GM19463 (cell line): ENCODE measurements around the gene ARHGAP28.
A peak's percentile ranks its signal among the peaks of the same experiment; 100 is the strongest.

ENCODE experiments used
- ATAC-seq: cut with Tn5 transposase; IDR thresholded peaks from one replicate; pipeline ENCODE4 v1.9.1; 2021; ENCODE audit warnings: mild to moderate bottlenecking, moderate library complexity; ENCODE audit not compliant: unreplicated experiment

The ARHGAP28 gene, protein sequence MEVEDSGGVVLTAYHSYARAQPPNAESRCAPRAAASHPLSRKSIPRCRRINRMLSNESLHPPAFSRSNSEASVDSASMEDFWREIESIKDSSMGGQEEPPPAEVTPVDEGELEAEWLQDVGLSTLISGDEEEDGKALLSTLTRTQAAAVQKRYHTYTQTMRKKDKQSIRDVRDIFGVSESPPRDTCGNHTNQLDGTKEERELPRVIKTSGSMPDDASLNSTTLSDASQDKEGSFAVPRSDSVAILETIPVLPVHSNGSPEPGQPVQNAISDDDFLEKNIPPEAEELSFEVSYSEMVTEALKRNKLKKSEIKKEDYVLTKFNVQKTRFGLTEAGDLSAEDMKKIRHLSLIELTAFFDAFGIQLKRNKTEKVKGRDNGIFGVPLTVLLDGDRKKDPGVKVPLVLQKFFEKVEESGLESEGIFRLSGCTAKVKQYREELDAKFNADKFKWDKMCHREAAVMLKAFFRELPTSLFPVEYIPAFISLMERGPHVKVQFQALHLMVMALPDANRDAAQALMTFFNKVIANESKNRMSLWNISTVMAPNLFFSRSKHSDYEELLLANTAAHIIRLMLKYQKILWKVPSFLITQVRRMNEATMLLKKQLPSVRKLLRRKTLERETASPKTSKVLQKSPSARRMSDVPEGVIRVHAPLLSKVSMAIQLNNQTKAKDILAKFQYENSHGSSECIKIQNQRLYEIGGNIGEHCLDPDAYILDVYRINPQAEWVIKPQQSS

DNA sequence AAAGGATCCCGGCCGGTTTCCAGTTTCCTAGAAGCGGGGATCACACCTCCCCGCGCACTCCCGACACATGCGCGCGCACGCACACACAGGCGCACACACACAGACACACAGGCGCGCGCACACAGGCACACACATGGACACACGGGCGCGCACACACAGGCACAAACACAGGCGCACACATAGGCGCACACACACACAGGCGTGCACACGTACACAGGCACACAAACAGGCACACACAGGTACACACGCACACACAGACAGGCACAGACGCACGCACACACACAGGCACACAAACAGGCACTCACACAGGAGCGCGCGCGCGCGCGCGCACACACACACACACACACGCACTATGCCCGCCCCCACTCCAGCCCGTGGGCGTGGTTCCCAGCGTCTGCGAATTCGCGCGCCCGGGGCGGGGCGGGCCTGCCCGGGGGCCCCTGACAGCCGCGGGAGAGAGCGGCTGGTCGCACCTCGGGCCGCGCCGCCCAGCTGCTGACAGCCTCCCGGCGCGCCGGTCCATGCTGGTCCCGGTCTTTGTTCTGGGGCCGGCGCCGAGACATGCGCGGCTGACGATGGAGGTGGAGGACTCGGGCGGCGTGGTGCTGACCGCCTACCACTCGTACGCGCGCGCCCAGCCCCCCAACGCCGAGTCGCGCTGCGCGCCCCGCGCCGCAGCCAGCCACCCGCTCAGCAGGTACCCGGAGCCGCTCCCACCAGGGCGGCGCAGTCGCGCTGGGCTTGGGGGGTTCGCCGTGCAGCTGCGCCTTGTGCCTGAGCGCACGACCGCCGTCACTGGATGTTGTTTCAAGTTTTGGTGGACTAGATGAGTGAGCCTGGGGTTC lies at the start of gene ARHGAP28:
ARHGAP28 (plus strand) TSS at position 470 of the 845 bp plus-strand sequence; CDS start at position 576, 106 bp downstream.
- peak; percentile 38 for ATAC-seq

DNA sequence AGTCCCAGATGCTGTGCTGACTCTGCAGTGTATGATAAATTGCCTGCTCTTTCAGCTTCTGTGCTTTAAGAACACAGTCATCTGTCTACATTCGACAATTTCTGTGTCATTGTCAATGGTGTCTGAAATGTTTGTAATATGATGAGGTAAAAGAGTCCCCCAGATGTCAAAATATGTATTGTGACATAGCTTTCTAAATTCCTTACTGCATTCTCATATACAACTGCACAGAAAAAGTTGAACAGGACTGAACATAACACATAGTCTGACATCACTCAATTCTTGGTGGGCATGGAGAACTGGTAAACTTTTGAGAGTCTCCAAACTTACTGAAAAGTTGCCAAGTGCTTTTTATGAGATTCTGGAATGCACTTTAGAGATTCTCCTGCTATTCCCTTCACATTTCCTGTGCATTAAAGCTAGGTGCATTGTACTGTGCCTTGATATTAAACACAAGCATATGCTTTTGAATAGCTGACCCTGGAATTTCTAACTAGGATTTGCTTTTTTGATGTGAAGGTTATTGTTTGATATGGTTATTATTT lies 48.1 kb upstream of the ARHGAP28 start:
- ATAC-seq, result no peak

DNA sequence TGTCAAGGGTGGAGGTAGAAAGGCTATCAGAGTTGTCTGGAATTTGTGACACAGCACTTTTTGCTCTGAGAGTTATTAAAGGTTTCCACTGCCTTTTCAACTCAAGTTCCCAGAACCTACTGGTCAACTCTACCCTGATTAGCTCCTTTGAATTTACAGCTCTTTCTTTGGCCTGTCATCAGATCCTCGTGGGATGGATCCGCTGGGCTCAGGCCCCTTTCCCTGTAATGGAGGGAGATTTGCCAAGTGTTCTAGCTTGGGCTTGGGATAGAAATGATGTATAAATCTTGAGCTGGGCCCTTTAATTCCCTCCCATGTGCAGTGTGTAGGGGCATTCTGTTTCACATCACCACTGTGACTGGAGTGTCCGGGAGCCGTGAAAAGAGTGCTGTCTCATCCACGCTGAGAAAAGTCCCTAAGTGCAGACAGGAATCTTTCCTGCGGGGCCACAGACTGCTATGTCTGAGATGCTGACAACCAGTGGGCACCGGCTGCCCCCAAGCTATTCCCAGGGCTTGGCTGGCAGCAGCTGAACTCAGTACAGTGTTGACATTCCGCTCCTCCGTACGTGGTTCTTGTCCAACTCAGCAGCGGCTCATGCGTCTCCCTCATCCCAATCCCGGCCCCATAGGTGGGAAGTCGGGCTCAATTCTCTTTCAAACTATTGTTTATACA lies 46.9 kb upstream of the ARHGAP28 start:
- ATAC-seq, result no peak

DNA sequence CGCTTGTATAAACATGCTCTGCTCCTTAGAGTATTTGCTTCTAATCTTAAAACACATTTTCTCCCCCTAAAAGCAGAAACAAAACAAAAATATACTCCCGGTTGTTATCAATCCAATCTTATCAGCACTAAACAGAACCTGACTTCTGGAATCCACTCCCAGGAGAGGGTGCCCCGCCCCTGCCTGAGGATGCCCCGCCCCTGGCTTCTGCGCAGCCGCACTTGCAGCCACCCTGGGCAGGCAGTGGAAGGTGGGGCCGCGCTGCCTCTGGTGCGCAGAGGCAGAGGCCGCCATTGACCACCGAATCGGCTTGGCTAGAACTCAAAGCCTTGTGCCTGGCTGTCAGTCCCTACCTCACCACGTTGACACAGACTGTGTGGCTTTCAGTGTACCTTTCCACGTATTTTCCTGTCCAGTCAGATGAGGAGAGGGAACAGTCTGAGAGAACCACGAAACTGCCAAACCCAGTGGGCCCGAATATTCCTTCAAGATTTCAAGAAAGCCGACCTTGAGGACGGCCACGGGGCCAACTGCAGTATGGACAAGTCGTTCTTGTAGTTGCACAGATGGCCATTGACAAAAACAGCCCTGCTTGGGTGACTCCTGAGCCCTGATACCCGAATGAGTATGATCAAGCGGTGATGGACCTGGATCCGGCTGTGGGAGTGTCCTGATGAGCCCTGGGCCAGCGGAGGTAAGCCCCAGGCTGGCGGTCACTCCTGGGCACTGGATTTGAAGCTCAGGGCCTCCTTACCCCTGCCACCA lies 46.2 kb upstream of the ARHGAP28 start:
- ATAC-seq, result no peak

DNA sequence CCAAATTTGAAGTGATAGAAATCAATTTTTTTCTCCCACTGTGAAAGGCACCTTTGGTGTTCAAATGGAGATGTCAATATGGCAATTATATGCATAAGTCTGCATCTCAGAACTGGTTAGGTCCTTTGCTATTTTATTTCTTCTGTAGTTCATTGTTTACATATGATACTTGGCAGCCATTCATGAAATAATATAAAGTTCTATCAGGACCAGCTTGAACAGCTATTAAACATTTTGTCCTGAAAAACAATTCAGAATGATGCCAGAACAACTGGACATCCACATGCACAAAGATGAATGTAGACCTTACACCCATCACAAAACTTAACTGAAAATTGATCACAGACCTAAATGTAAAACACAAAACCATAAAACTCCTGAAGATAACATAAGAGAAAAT lies 41.8 kb upstream of the ARHGAP28 start:
- no peak for ATAC-seq

DNA sequence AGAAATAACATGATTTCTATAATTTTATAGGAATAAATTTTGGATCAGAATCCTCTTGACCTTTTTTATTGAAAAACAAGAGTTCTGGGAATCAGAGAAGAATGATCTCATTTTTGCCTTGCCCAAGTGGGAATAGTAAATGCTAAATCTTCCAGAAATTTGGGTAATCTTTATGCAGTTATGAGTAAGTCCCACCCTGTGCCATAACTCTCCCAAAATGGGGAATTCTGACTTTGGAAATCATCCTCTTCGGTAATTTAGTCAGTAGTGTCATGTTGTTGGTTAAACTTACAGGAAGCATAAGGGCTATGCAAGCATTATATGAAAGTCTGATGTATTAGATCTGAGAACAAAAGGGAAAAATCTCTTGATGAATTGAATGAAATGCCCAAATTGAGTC lies 20.6 kb upstream of the ARHGAP28 start:
- ATAC-seq, result no peak

DNA sequence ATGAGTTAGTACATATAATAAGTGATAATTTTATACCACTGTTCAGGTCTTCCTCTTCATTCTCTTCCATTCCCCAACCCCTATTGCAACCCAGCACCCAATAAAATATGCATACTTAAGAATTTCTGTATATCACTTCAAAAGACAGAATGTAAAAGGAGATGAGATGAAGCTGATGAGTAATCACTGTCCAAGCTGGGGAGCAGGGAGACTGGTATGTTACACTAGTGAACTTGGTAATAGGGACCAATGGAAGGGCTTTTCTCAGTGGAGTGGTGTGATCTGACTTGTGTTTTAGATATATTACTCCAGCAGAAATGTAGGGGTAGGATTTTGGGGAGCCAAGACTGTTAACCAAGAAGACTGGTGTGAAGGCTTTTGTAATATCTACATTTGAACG lies 18.0 kb upstream of the ARHGAP28 start:
- ATAC-seq, result no peak

DNA sequence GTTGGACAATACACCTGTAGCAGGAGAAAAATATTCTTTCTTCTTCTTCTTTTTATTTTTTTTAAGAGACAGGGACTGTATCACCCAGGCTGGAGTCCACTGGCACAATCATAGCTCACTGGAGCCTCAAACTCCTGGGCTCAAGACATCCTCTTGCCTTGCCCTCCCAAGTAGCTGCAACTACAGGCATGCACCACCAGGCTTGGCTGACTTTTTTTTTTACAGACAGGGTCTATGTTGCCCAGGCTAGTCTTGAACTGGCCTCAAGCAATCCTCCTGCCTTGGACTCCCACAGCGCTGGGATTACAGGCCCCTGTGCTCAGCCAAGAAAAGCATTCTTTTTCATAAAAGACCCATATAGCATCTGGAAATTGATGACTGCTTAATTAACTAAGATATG lies 17.1 kb upstream of the ARHGAP28 start:
- no peak for ATAC-seq

DNA sequence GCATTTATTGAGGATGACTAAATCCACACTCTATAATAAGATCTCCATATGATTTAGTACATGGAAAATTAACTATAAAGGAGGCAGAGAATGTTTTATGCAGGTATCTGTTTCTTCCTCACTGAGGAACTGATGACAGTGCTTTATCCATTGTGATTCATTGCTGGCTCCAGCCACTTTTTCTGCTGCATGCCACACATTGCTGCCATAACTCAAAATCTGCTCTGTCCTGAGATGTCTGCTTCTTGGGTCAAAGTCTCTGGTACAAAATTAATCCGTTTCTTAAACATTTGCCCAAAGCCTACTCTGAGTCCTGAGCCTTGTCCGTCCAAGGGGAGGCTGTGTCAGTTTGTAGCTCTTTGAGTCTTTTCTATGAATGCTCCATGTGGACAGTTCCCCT lies 15.5 kb upstream of the ARHGAP28 start:
- ATAC-seq, result no peak

DNA sequence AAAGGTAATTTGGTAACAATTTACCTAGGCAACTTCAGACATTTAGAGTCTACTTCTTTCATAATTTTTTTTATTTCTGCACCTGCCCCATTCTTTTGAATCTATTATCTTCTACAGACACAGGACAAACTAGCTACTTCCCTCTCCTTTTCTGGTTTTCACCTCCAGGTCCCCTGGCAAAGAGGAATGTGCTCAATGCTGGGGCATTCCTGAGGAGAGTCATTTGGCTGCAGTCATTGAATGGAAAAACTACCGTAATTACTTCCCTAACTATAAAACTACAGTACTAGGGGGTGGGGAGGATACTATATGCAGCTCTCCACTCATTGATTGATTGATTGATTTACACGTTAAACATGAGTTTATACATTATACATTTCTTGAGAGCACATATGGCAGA lies 11.2 kb upstream of the ARHGAP28 start:
- no peak for ATAC-seq

DNA sequence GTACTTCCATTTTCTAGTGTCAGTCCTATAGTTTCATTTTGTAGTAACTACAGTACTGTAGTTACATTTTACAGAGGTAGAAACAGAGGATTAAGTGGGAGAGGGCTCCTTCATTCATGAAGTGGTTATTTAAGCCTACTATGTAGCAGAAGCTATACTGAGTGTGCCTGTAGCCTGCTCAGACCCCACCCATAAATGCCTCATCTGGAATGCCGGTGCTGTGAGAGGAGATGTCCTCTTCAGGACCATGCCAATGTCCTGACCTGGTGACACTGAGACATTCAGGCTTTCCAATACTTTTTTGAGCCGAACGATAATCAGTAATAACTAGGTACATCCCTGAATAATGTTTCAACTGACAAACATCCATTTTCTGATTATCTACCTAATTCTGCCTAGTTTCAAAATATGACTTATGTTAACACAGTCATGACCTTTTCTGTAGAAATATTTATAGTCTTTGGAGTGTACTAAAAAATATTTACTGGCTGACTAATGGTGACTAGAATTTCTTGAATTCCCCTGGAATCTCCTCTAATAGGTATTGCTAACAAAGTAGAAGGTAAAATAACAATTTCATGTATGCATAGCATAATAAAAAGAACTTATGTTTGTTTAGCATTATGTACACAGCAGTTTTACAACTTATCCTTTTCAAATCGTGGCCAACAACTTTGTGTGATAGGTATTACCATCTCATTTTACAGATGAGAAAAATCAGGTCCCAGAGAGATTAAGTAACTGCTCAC lies 10.2 kb upstream of the ARHGAP28 start:
- ATAC-seq, result no peak

DNA sequence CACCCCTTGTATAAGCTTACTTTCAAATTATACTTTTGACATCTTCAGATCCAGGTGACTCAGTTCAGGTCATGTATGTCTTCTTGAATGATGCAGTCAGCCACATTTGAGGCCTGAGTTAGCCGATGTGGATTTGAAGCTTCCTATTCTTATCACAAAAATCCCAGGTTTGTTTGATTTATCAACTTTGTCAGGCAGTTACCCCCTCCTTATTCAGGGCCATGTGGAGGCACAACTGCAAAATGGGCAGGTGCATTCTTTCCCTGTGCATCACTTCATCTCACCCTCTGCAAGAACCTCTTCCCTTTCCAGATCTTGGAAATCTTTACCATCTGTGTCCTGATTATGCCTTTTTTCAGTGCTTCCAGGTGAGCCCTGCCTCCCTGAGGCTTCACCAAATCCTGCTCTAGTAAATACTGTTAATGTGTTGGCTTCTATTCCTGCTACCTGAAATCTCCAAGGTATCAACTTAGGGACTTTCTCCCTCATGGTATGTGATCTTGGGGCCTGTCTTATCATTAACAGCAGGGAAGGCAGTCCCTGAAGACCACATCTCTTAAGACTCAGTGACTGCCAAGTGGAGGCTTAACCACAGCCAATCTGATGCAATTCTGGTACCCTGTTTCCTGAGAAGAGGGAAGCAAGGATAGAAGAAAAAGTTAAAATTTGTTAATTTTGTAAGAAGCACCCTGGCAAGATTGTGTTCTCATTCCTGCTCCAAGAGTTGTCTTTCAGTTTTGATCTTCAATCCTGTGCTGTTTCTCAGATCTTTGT lies 9.4 kb upstream of the ARHGAP28 start:
- no peak for ATAC-seq

DNA sequence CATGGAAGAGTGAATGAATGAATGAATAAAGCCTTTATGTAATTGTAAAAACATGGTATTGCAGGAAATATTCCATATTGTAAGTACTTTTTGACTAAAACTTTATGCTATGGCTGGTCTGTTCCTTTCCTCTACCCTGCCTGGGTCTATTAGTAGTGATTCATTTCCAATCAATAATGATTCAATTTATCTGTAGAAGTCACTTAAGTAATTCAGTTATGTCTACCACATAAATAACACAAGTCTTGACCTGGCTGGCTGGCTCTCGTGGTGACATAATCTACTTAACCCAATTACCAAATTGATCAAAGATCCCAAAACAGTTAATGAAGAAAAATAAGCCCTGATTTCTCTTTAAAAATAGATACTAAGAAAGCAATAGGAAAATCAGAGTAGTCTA lies 7.8 kb upstream of the ARHGAP28 start:
- no peak for ATAC-seq

DNA sequence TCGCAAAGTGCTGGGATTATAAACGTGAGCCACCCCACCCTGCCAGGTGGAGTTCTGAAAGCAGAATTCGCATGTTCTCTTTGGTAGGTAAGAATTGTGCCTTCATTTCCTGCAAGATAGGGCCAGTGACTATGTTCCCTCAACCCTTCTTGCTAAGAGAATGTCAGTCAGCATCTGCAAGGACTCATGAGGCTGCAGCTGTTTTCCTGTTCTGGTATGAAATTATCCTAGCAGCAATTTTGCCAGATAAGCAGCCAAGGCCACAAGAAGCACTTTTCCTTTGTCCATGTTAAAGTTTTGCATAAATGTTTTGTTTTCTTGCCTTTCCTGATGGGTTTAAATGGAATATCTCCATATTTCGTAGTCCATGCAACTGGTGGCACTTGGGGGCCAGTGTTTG lies 6.8 kb upstream of the ARHGAP28 start:
- no peak for ATAC-seq

DNA sequence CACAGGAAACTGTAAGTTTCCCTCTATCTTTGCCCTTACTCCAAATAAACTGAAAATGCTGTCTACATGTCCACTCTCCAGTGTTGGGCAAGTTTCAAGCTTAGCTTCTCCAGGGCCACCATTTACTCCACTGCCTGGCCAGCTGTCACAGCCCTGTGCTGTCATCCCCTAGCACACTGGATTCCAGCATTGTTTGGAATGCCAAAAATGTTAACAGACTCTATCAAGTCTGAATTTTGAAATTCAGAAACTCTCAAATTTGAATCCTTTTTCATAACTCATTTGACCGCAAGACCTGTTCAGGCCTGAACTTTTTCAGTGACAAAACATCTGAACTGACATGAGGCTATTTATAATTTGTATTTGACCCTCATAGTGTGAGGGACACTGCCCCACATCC lies 5.2 kb upstream of the ARHGAP28 start:
- no peak for ATAC-seq

DNA sequence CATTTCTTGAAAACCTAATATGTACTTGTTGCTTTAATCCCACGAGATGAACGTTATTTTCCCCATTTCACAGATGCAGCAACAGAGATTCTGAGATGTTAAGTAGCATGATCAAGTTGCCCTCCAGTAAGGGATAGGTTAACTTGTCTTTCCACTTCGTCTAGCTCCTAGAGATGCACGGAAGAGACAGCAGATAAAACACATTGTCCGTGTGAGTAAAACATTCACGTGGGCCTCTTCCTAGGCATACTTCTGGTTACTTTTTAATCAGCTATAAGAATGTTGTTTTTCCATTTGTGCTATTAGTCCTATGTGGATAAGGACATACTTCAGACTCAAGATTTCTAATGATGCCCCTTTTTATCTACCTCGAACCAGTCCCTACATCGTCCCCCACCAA lies 1.2 kb upstream of the ARHGAP28 start:
- no peak for ATAC-seq

DNA sequence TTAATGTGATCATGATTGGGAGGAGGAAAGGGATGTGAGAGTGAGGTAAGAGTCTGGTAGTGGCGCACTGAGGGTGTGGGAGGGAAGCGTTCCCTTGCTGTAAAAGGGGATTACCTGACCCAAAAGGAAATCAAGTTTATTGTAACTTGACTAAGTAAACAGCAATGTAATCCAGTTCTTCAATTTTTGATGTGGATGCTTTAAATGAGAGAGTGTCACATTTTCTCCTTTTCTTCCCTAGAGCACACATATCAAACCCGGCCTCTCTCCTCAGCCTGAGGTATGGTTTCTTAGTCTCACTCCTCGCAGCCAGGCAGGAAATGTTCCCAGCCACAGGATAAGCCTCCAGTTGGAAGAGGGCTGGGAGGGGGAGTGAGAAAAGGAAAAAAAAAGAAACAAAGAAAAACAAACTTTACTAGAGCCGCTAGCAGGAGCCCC lies 688 bp upstream of the ARHGAP28 start:
- ATAC-seq, result no peak
